NCI-H2196 (cell line): Measurements from ENCODE around the gene RAB1B.
"Not testable (repeated sequence)": the region's sequence is repeated elsewhere in the genome, so short reads cannot be mapped to it uniquely, and the experiment has no call there.

Experiments
- DNase-seq: peaks from one replicate; lab custom pipeline; 2025; ENCODE audit not compliant: unreplicated experiment; lab: John Stamatoyannopoulos, UW

RAB1B gene

GRCh38 chr11:66266378-66267038, 1.9 kb upstream of the RAB1B start:
- DNase-seq: no peak

DNA sequence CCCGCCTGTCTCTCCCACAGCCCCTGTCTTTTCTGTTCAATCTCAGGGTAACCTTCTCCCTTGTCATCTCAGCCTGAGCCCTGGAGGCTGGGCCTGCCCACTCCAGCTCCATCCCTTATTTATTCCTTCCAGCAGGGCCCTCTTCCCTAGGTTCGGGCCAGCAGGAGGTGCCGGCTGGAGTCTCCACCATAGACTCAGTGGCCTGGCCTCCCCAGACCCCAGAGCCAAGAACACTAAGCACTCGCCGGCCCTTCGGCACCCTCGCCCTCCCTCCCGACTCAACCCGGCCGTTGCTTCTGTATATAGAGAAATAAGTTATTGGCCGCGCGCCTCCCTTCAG, 1.4 kb upstream of the RAB1B start:
- DNase-seq: no peak

DNA sequence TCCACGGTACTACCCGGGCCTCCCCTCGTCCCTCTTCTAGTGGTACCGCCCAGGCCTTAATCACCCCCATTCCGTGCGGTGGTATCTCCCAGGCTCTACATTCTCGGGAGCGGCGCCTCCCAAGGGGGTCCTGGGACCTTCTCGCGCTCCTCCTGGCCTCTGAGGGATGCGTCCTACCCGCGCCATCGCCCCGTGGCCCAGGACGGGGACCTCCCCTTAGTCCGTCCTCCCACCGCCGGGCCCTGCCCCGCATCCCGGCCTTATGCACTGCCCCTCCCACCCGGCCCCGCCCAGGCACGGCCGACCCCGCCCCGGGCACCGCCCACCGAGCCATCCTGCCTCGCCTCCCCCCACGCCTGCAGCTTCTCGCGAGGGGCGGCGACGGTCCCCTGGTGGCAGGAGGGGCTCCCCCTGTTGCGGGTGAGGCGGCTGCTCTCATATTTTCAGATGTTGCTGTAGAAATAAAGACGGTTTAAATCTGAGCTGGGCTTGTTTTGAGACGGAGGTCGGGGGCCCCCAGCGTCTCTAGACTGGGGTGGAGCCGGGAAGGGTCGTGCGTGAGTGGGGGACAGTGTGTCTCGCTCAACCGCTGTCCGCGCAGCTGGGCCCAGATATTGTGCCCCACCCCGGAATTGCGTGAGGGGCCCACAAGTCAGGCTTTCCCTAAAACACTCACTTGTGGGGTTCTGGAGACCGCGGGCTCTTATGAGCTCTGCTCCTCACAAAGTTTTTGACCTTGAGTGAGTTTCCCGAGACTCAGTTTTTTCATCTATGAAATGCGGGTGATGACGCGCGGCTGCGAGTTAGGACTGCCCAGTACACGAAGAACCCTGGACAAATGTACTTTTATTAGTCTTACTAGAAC, 828 bp upstream of the RAB1B start:
- peak; percentile 76 for DNase-seq

GRCh38 chr11:66268952-66269905, 790 bp downstream of the RAB1B start:
- DNase-seq: no peak

DNA sequence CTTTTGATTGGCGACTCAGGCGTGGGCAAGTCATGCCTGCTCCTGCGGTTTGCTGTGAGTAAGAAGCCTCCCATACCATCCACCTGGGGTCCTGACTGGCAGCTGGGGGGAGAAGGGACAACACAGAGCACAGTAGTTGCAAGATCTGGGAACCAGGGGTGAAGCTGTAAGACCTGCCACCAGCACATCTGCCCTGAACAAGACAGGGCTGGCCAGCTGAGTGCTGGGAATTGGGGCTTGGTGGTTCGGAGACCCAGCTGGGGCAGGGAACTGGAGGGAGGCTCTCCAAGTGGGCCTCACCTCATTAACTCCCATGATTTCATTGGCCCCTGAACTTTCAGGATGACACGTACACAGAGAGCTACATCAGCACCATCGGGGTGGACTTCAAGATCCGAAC, 3.4 kb downstream of the RAB1B start:
- DNase-seq: no peak

DNA sequence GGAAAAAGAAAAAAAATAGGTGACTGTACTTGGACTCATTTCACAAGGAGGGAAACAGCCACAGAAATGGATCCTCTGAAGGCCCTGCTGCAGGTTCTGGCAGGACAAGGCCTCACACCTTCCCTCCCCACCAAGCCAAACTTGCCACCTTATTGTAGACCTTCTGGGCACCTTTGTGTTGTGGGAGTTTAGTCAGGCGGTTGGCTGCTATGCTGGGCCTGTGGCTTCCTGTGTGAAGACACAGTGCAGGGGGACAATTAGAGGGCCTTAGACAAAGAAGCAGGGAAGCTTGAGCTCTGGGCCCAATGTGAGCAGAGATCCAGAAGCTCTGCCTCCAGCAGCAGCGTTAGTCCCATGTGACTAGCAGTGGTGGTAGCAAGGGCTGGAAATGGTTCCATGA, 4.2 kb downstream of the RAB1B start:
- DNase-seq: no peak

GRCh38 chr11:66274219-66274618, 5.8 kb downstream of the RAB1B start:
- DNase-seq: no peak

DNA sequence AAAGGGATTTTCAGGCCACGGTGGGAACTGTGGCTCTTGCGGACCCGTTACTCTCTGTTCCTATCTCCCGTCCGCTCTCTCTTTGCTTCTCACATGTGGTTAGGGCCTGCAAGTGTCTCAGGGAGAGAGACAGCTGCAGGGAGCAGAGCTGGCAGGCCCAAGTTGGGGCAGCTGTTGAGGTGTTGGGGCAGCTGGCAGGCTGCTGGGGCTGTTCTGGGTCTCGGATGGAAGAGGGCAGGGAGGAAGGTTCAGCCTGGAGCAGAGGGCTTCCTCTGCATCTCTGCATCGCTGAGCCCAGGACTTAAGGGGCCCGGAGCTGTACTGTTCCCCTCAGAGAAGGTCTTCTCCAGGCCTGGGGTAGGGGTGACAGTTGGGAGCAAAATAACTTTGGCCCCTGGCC, 7.0 kb downstream of the RAB1B start:
- DNase-seq: no peak

DNA sequence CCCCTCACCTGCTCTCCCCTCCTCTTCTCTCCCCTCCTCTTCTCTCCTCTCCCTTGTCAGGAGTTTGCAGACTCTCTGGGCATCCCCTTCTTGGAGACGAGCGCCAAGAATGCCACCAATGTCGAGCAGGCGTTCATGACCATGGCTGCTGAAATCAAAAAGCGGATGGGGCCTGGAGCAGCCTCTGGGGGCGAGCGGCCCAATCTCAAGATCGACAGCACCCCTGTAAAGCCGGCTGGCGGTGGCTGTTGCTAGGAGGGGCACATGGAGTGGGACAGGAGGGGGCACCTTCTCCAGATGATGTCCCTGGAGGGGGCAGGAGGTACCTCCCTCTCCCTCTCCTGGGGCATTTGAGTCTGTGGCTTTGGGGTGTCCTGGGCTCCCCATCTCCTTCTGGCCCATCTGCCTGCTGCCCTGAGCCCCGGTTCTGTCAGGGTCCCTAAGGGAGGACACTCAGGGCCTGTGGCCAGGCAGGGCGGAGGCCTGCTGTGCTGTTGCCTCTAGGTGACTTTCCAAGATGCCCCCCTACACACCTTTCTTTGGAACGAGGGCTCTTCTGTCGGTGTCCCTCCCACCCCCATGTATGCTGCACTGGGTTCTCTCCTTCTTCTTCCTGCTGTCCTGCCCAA, 7.7 kb downstream of the RAB1B start:
- DNase-seq: no peak

DNA sequence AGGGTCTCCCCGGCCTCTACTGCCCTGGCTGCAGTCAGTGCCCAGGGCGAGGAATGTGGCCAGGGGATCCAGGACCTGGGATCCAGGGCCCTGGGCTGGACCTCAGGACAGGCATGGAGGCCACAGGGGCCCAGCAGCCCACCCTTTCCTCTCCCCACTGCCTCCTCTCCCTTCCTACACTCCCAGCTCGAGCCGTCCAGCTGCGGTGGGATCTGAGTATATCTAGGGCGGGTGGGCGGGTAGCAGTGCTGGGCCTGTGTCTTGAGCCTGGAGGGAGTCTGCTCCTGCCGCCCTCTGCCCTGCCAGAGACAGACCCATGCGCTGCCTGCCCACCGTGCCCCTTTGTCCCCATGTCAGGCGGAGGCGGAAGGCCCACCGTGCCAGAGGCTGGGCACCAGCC, 8.2 kb downstream of the RAB1B start:
- DNase-seq: not testable (repeated sequence)

GRCh38 chr11:66277064-66277463, 8.6 kb downstream of the RAB1B start:
- not testable (repeated sequence) for DNase-seq

DNA sequence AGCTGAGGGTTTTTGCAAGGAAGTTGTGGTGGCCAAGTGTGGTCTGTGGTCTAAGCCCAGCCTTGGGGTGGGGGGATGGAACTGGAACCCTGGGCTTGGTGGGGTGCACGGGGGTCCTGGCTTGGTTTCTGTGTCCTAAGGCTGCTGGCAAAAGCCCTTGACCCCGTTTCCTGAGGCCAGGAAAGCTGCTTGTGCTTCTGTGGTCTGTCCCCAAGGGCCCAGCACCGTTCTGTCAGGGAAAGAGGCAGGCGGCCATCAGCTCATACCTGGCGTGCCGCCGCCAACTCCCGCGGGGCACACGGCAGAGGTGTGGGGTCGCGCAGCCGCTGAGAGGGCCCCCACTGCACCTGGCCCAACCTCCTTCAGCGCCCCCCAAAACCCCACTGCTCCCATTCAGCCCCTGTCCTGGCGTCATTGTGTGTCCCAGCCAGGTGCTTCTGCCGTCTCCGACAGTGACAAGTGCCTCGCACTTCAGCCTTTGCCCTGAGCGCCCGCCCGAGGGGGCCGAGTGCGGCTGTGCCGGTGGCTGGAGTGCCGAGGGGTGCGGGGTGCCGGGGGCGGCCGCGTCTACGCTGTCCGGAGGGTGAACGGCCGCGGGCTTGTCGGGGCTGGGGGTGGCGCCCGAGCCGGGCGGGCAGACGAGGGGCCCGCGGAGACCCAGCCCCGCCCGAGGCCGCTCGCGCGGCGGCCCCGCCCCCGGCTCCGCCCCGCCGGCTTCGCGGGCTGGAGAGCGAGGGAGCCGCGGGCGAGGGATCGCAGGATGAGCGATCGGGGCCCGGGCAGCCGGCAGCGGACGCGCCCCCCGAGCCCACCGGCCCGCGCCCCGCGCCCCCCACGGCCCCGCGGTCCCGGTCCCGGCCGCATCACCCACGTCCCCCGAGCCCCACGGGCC, 9.3 kb downstream of the RAB1B start, which contains the start of gene CNIH2:
Gene CNIH2 (plus strand): TSS at position 705 of the 892 bp plus-strand sequence. CDS start 282 bp downstream, outside the sequence.
- peak; percentile 68 for DNase-seq

DNA sequence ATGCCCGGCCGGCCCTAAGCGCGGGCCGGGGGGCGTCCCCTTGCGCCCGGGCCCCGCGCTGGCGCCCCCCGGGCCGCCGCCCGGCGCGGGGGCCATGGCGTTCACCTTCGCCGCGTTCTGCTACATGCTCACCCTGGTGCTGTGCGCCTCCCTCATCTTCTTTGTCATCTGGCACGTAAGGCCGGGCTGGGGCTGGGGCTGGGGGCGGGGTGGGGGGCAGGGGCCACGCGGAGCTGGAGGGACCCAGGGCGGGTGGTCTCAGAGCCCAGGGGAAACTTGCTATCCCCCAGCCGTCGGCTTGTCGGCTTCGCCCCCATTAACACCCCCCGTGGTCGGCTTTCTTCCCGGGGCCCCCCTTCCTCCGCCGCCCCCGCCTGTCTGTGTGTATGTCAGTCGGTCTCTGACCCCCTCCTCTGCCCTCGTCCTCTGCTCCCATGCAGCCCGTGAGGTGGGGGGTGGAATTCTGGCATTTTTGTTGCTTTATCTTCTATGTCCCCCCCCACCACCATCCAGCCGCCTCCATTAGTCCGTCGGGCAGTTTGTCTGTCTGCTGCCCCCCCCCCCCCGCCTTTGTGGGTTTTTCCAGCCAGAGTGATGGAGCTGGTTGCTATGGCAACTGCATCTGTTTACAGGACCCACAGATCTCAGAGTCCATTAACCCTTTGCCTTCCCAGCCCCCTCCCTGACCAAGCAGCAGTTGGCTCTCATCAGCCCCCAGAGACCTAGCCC, 10.1 kb downstream of the RAB1B start:
- DNase-seq: no peak

DNA sequence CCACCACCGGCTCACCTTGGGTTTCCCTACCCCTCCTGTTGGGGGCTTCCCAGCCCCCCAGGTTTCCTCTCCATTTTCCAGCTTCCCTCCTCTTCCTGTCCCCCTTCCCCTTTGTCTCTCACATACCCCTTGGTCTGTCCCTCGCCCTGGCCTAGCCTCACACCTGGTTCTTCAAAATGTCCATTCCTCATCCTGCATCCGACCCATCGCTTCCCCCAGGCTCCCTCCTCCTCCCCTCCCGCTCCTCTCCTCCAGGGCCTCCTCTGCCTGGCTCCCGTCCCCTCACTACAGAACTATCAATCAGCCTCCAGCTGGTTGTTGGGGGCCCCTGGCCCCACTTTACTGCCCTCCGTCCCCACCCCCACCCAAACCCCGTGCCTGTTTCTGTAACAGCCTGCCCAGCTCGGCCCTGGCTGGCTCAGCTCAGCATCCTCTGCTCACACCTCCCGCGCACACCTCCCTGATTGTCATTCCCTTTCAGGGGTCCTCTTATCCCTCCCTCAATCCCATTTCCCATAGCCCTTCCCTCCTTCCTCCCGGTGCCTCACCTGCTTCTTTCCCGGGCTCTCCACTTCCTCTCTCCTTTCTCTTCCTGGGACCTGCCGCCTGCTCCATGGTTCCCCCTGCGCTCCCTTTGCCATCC, 10.8 kb downstream of the RAB1B start:
- no peak for DNase-seq

GRCh38 chr11:66280428-66280827, 12.0 kb downstream of the RAB1B start:
- DNase-seq: no peak

GRCh38 chr11:66281001-66281400, 12.6 kb downstream of the RAB1B start:
- no peak for DNase-seq

- DNase-seq: no peak
These were observed 13.5 kb downstream of the RAB1B start for GRCh38 chr11:66281776-66282467.
